Right lobe of liver (tissue), 4 donors: ENCODE data around the gene GTF2H4.

Source experiments
- POLR2A ChIP-seq: fragments of 450-650 bp; IDR thresholded peaks from one replicate; pipeline ENCODE4 v1.6.1; 2017; ENCODE audit warnings: antibody characterized with exemption, mild to moderate bottlenecking
- TF ChIP-seq, protein P1 (sequence below), 4 donors: fragments of 200-600 bp in 3 of 4; fragments of 450-650 bp in 1 of 4; IDR thresholded peaks; one replicate each; pipeline versions ENCODE4 v1.5.1 to v1.8.0; 2016 to 2022; ENCODE audit warnings: antibody characterized with exemption in 4 of 4, mild to moderate bottlenecking in 2 of 4
- donor health status: DM: no; HTN: no; CAD: no.
- donor health status: DM: no; HTN: no; CAD: no.
- donor health status: DM: no; HTN: yes; CAD: no.

DNA sequence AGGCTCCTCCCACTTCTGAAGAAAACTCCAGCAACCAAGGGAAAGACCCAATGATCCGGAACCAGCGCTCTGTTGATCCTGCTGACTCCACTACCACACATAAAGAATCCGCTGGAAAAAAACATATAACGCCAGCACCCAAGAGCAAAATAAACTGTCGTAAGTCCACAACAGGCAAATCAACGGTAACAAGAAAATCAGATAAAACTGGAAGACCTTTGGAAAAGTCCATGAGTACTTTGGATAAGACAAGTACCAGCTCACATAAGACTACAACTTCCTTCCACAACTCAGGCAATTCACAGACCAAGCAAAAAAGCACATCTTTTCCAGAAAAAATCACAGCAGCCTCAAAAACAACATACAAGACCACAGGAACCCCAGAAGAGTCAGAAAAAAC lies 40.8 kb downstream of the GTF2H4 start:
- TF ChIP-seq, protein P1, sequence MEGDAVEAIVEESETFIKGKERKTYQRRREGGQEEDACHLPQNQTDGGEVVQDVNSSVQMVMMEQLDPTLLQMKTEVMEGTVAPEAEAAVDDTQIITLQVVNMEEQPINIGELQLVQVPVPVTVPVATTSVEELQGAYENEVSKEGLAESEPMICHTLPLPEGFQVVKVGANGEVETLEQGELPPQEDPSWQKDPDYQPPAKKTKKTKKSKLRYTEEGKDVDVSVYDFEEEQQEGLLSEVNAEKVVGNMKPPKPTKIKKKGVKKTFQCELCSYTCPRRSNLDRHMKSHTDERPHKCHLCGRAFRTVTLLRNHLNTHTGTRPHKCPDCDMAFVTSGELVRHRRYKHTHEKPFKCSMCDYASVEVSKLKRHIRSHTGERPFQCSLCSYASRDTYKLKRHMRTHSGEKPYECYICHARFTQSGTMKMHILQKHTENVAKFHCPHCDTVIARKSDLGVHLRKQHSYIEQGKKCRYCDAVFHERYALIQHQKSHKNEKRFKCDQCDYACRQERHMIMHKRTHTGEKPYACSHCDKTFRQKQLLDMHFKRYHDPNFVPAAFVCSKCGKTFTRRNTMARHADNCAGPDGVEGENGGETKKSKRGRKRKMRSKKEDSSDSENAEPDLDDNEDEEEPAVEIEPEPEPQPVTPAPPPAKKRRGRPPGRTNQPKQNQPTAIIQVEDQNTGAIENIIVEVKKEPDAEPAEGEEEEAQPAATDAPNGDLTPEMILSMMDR (IDR thresholded peaks at IDR 0.05), result no peak
- no peak for TF ChIP-seq POLR2A
